Dedifferentiated amniotic fluid mesenchymal stem cell (primary cell): Measurements from ENCODE around the gene GOLGA6L9.
"Not testable (repeated sequence)": the region's sequence is repeated elsewhere in the genome, so short reads cannot be mapped to it uniquely, and the experiment has no call there.

Experiments used
- DNase-seq: peaks from one replicate; pipeline ENCODE4 v3.0.0-alpha.2; 2016; ENCODE audit errors: extremely low spot score

GOLGA6L9 gene

GRCh38 chr15:82468205-82468604, 38.6 kb downstream of the GOLGA6L9 start:
- not testable (repeated sequence) for DNase-seq

GRCh38 chr15:82469381-82469780, 39.8 kb downstream of the GOLGA6L9 start:
- DNase-seq = not testable (repeated sequence)

- peak; percentile 7 for DNase-seq
These were observed 42.8 kb downstream of the GOLGA6L9 start for GRCh38 chr15:82472269-82472982.

GRCh38 chr15:82474596-82475325, 45.1 kb downstream of the GOLGA6L9 start:
- not testable (repeated sequence) for DNase-seq

- not testable (repeated sequence) for DNase-seq
These were observed 45.8 kb downstream of the GOLGA6L9 start for GRCh38 chr15:82475345-82475967.

- peak; percentile 9 for DNase-seq
These were observed 47.2 kb downstream of the GOLGA6L9 start for GRCh38 chr15:82476697-82477342.

GRCh38 chr15:82477343-82478057, 47.9 kb downstream of the GOLGA6L9 start:
- DNase-seq = not testable (repeated sequence)
